K562 (cell line): ENCODE results near the gene HSD17B1. TPM values are rescaled to one million over a fixed set of nuclear protein-coding genes. Genes with fewer than 3 reads are reported as not detected.

Experiments
- BRD4 ChIP-seq: fragments of 200-600 bp; sonication (generic); IDR thresholded peaks from 2 replicates; pipeline ENCODE4 v1.6.1; 2017; ENCODE audit warnings: inconsistent platforms
- GATAD2A ChIP-seq: fragments of 450-650 bp; IDR thresholded peaks from 2 replicates; pipeline ENCODE4 v1.6.1; 2017
- JUND ChIP-seq, 2 experiments: IDR thresholded peaks; 2 replicates in 1 of 2; 3 replicates in 1 of 2; pipeline ENCODE4 v1.6.1; 2011; ENCODE audit warnings: borderline replicate concordance in 2 of 2, low read depth in 2 of 2, low read length in 2 of 2, improper control_type of control experiment in 1 of 2, missing biosample characterization in 1 of 2, missing genetic modification characterization in 1 of 2, missing genetic modification reagents in 1 of 2
- KLF16 ChIP-seq: IDR thresholded peaks from 2 replicates; pipeline ENCODE4 v1.6.1; 2016; ENCODE audit warnings: antibody characterized with exemption
- LEF1 ChIP-seq: fragments of 450-650 bp; IDR thresholded peaks from 2 replicates; pipeline ENCODE4 v1.6.1; 2016; ENCODE audit warnings: mild to moderate bottlenecking
- MAFK ChIP-seq: IDR thresholded peaks from 2 replicates; pipeline ENCODE4 v1.6.1; 2011; ENCODE audit warnings: low read length, improper control_type of control experiment
- NBN ChIP-seq: fragments of 450-650 bp; IDR thresholded peaks from 2 replicates; pipeline ENCODE4 v1.6.1; 2016; ENCODE audit warnings: low read depth, mild to moderate bottlenecking
- NEUROD1 ChIP-seq: fragments of 150-350 bp; IDR thresholded peaks from 2 replicates; pipeline ENCODE4 v1.6.1; 2014; ENCODE audit warnings: borderline replicate concordance, low read length, low read depth; ENCODE audit not compliant: partially characterized antibody
- NRF1 ChIP-seq, 2 experiments: fragments of 450-650 bp; IDR thresholded peaks in 1 of 2; conservative IDR thresholded peaks in 1 of 2; 2 replicates each; pipeline ENCODE4 v1.6.1; 2014; ENCODE audit warnings: mild to moderate bottlenecking in 2 of 2
- PURB ChIP-seq: sonication (generic); formaldehyde crosslinking; IDR thresholded peaks from 2 replicates; pipeline ENCODE4 v1.9.0; 2021; ENCODE audit warnings: low read depth, mild to moderate bottlenecking, missing genetic modification reagents
- RAD21 ChIP-seq, 2 experiments: fragments of 250-450 bp in 1 of 2; fragments of 450-650 bp in 1 of 2; sonication (Bioruptor Pico) in 1 of 2; formaldehyde crosslinking in 1 of 2; IDR thresholded peaks in 1 of 2; conservative IDR thresholded peaks in 1 of 2; 2 replicates each; pipeline versions ENCODE4 v1.4.0 to v1.8.0; 2020 to 2022; ENCODE audit warnings: mild to moderate bottlenecking in 2 of 2, moderate library complexity in 1 of 2
- RAD51 ChIP-seq: fragments of 450-650 bp; IDR thresholded peaks from 2 replicates; pipeline ENCODE4 v1.7.1; 2016; ENCODE audit warnings: low read depth, mild to moderate bottlenecking, borderline replicate concordance
- RBM14 ChIP-seq: fragments of 200-400 bp; formaldehyde crosslinking; IDR thresholded peaks from 2 replicates; pipeline ENCODE4 v1.6.1; 2018; ENCODE audit warnings: low read depth, mild to moderate bottlenecking, low read length, moderate library complexity, borderline replicate concordance; ENCODE audit not compliant: insufficient read depth
- TAF1 ChIP-seq: IDR thresholded peaks from 2 replicates; pipeline ENCODE4 v1.6.1; 2011; ENCODE audit warnings: mild to moderate bottlenecking, low read length, moderate library complexity; ENCODE audit not compliant: insufficient read depth, control insufficient read depth, severe bottlenecking; ENCODE audit errors: extremely low read depth
- ZKSCAN1 ChIP-seq: fragments of 150-350 bp; IDR thresholded peaks from 2 replicates; pipeline ENCODE4 v1.6.1; 2016; ENCODE audit warnings: low read depth, low read length
- ZNF165 ChIP-seq: fragments of 250-450 bp; sonication (Bioruptor Pico); IDR thresholded peaks from 2 replicates; pipeline ENCODE4 v1.4.0; 2020; ENCODE audit warnings: borderline replicate concordance
- ZNF232 ChIP-seq: sonication (generic); formaldehyde crosslinking; IDR thresholded peaks from 2 replicates; pipeline ENCODE4 v1.8.0; 2022; ENCODE audit warnings: mild to moderate bottlenecking, missing genetic modification reagents
- ZNF324 ChIP-seq: fragments of 250-450 bp; sonication (Bioruptor Pico); IDR thresholded peaks from 2 replicates; pipeline ENCODE4 v1.4.0; 2020; ENCODE audit warnings: mild to moderate bottlenecking
- ZNF77 ChIP-seq: fragments of 250-450 bp; sonication (Bioruptor Pico); IDR thresholded peaks from 2 replicates; pipeline ENCODE4 v1.5.0; 2020
- ZNF785 ChIP-seq: fragments of 250-450 bp; sonication (Bioruptor Pico); IDR thresholded peaks from 2 replicates; pipeline ENCODE4 v1.4.0; 2020; ENCODE audit warnings: mild to moderate bottlenecking
- polyA plus RNA-seq, 8 experiments: library from polyadenylated mRNA; depleted of rRNA in 4 of 8; stranded (reverse) in 5 of 8; unstranded in 3 of 8; fragments of >200 nt; fragmentation: Nextera tagmentation in 2 of 8; fragmentation: Illumina TruSeq in 1 of 8; extraction: Ambion mirVana in 2 of 8; extraction: Trizol in 1 of 8; gene quantifications; 2 replicates each; pipeline versions ENCODE4 v1.2.1 to v1.2.3, GENCODE V29; 2011 to 2014; ENCODE audit warnings: inconsistent platforms in 1 of 8, missing spikeins in 1 of 8
- total RNA-seq, 7 experiments: library from RNA; depleted of rRNA in 6 of 7; stranded (reverse); fragments of >200 nt in 6 of 7; fragmentation: Illumina TruSeq in 2 of 7; extraction: Trizol in 2 of 7; gene quantifications; 2 replicates each; pipeline versions ENCODE4 v1.2.1 to v1.2.3, GENCODE V29; 2011 to 2021; ENCODE audit warnings: low replicate concordance in 1 of 7
- TF ChIP-seq, protein P1 (sequence below): fragments of 250-450 bp; sonication (Bioruptor Pico); IDR thresholded peaks from 2 replicates; pipeline ENCODE4 v1.8.0; 2022; ENCODE audit warnings: inconsistent platforms, mild to moderate bottlenecking, moderate library complexity, borderline replicate concordance
- TF ChIP-seq, protein P2 (sequence below): fragments of 450-650 bp; conservative IDR thresholded peaks from 2 replicates; pipeline ENCODE4 v1.6.1; 2016; ENCODE audit warnings: missing genetic modification characterization, low read depth, mild to moderate bottlenecking, control low read depth, missing compliant biosample characterization
- TF ChIP-seq, protein P3 (sequence below): sonication (generic); formaldehyde crosslinking; IDR thresholded peaks from 2 replicates; pipeline ENCODE4 v1.8.1; 2022; ENCODE audit warnings: missing genetic modification reagents

Gene HSD17B1
- total and polyA plus RNA-seq, 9 of the 15 experiments (the other 6 are each of a cell fraction or from before 2014, with no cell fraction given) = 0.55 to 21.1 (median 3.6) TPM

GRCh38 chr17:42561897-42562387 is 9.2 kb downstream of the HSD17B1 start, which contains the start of gene COASY (continued):
- TF ChIP-seq ZNF324 (CRISPR knock-in tag) (no peak), KLF16 (peak; percentile 82), LEF1 (no peak), NBN (no peak), ZNF232 (CRISPR knock-in tag) (no peak), RBM14 (no peak), GATAD2A (no peak), RAD21 (CRISPR knock-in tag; conservative IDR thresholded peaks at IDR 0.05 in 1 of 2, IDR thresholded peaks at IDR 0.05 in 1 of 2) (no peak), ZNF165 (no peak), PURB (CRISPR knock-in tag) (no peak), ZKSCAN1 (no peak; the same call in 1 of the 2 replicates), ZNF785 (CRISPR knock-in tag) (no peak), MAFK (0 out of 2 replicates have a peak, but pooled peaks have one; percentile 25), JUND (IDR thresholded peaks at IDR 0.05; ENCODE audit: borderline replicate concordance, low read depth, low read length) (peak; percentile 64; the same call in 1 of the 2 replicates), JUND (tag; IDR thresholded peaks at IDR 0.05; ENCODE audit: borderline replicate concordance, low read depth, low read length) (no peak; the same call in 2 of the 3 replicates), TAF1 (peak; percentile 90), BRD4 (no peak), NRF1 (conservative IDR thresholded peaks at IDR 0.05 in 1 of 2, IDR thresholded peaks at IDR 0.05 in 1 of 2) (no peak), ZNF77 (CRISPR knock-in tag) (no peak), NEUROD1 (peak; percentile 95), RAD51 (no peak)
- TF ChIP-seq, protein P1, sequence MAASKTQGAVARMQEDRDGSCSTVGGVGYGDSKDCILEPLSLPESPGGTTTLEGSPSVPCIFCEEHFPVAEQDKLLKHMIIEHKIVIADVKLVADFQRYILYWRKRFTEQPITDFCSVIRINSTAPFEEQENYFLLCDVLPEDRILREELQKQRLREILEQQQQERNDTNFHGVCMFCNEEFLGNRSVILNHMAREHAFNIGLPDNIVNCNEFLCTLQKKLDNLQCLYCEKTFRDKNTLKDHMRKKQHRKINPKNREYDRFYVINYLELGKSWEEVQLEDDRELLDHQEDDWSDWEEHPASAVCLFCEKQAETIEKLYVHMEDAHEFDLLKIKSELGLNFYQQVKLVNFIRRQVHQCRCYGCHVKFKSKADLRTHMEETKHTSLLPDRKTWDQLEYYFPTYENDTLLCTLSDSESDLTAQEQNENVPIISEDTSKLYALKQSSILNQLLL (CRISPR knock-in tag) = no peak
- TF ChIP-seq, protein P2, sequence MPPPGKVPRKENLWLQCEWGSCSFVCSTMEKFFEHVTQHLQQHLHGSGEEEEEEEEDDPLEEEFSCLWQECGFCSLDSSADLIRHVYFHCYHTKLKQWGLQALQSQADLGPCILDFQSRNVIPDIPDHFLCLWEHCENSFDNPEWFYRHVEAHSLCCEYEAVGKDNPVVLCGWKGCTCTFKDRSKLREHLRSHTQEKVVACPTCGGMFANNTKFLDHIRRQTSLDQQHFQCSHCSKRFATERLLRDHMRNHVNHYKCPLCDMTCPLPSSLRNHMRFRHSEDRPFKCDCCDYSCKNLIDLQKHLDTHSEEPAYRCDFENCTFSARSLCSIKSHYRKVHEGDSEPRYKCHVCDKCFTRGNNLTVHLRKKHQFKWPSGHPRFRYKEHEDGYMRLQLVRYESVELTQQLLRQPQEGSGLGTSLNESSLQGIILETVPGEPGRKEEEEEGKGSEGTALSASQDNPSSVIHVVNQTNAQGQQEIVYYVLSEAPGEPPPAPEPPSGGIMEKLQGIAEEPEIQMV = no peak
- TF ChIP-seq, protein P3, sequence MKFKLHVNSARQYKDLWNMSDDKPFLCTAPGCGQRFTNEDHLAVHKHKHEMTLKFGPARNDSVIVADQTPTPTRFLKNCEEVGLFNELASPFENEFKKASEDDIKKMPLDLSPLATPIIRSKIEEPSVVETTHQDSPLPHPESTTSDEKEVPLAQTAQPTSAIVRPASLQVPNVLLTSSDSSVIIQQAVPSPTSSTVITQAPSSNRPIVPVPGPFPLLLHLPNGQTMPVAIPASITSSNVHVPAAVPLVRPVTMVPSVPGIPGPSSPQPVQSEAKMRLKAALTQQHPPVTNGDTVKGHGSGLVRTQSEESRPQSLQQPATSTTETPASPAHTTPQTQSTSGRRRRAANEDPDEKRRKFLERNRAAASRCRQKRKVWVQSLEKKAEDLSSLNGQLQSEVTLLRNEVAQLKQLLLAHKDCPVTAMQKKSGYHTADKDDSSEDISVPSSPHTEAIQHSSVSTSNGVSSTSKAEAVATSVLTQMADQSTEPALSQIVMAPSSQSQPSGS (CRISPR knock-in tag) = no peak
